GM12878 (cell line): Measurements from ENCODE around the gene BCAT1. TPM values are rescaled to one million over a fixed set of nuclear protein-coding genes. Genes with fewer than 3 reads are reported as not detected.

Experiments used
- ATAC-seq: fragments of 200-7000 bp; cut with Tn5 transposase; 3 replicates; pipeline ENCODE4 v1.9.1; 2020; ENCODE audit warnings: mild to moderate bottlenecking, moderate library complexity
- BruUV-seq: library from RNA; stranded (reverse); fragments of 400-500 nt; replicated peaks from 2 replicates; lab custom pipeline; 2021; lab: Mats Ljungman, UMichigan
- CTCF ChIA-PET: fragments of 300-600 bp; sonication (Branson Sonifier 250); formaldehyde crosslinking; extraction: SDS; loops from one replicate; lab custom pipeline; 2021; ENCODE audit warnings: inconsistent platforms; lab: Yijun Ruan, JAX
- POLR2A ChIA-PET: fragments of 350-600 bp; formaldehyde crosslinking; extraction: SDS; loops from one replicate; lab custom pipeline; 2021; ENCODE audit warnings: inconsistent platforms; lab: Charles Lee
- RAD21 ChIA-PET: fragments of 300-600 bp; sonication (Branson Sonifier 250); formaldehyde crosslinking; loops from one replicate; lab custom pipeline; 2023; ENCODE audit warnings: antibody characterized with exemption; ENCODE audit not compliant: unreplicated experiment; lab: Charles Lee
- SMC1A ChIA-PET: fragments of 300-600 bp; sonication (Branson Sonifier 250); formaldehyde crosslinking; loops from one replicate; lab custom pipeline; 2023; ENCODE audit not compliant: unreplicated experiment, uncharacterized antibody; lab: Charles Lee
- DNase-seq: peaks from one replicate; pipeline ENCODE4 v3.0.0-alpha.2; 2011; ENCODE audit warnings: low read depth, low spot score
- FAIRE-seq: peaks from 3 replicates; lab custom pipeline; 2011; peaks lifted over from hg19 to GRCh38; lab: Jason Lieb, UNC
- H2AFZ ChIP-seq: 2 replicates; pipeline ENCODE4 v1.6.0; 2011; ENCODE audit warnings: low read depth, low read length, control low read depth; ENCODE audit not compliant: control insufficient read depth
- H3K27ac ChIP-seq: 2 replicates; pipeline ENCODE4 v1.5.1; 2011; ENCODE audit warnings: control low read depth; ENCODE audit not compliant: control insufficient read depth, insufficient read depth
- H3K27me3 ChIP-seq, 2 experiments: replicated peaks in 1 of 2; 2 replicates each; pipeline versions ENCODE4 v1.6.0 to v1.6.1; 2011; ENCODE audit warnings: low read length in 1 of 2; ENCODE audit not compliant: control insufficient read depth in 2 of 2, insufficient read depth in 2 of 2
- H3K36me3 ChIP-seq, 2 experiments: 2 replicates each; pipeline ENCODE4 v1.5.1; 2011; ENCODE audit warnings: low read length in 1 of 2; ENCODE audit not compliant: control insufficient read depth in 2 of 2, insufficient read depth in 2 of 2
- H3K4me1 ChIP-seq: 2 replicates; pipeline ENCODE4 v1.6.1; 2011; ENCODE audit warnings: mild to moderate bottlenecking, low read length, moderate library complexity, mixed read lengths; ENCODE audit not compliant: control insufficient read depth, insufficient read depth
- H3K4me2 ChIP-seq: 2 replicates; pipeline ENCODE4 v1.6.0; 2011; ENCODE audit warnings: control low read depth; ENCODE audit not compliant: control insufficient read depth, insufficient read depth
- H3K4me3 ChIP-seq: fragments of 200-600 bp; sonication (generic); 2 replicates; pipeline ENCODE4 v1.5.1; 2016
- H3K79me2 ChIP-seq: 2 replicates; pipeline ENCODE4 v1.6.0; 2011; ENCODE audit warnings: low read length; ENCODE audit not compliant: control insufficient read depth, insufficient read depth
- H3K9ac ChIP-seq: 2 replicates; pipeline ENCODE4 v1.8.0; 2011; ENCODE audit warnings: low read length, control low read depth, mixed read lengths; ENCODE audit not compliant: control insufficient read depth, insufficient read depth
- H3K9me3 ChIP-seq: replicated peaks from 3 replicates; pipeline ENCODE4 v1.5.1; 2011; ENCODE audit warnings: mild to moderate bottlenecking, low read length; ENCODE audit not compliant: control insufficient read depth, insufficient read depth
- H4K20me1 ChIP-seq: 2 replicates; pipeline ENCODE4 v1.6.0; 2011; ENCODE audit not compliant: control insufficient read depth, insufficient read depth
- E2F8 ChIP-seq: fragments of 450-650 bp; IDR thresholded peaks from 2 replicates; pipeline ENCODE4 v1.6.1; 2018; ENCODE audit warnings: mild to moderate bottlenecking, low read depth, moderate library complexity; ENCODE audit not compliant: partially characterized antibody
- RFX5 ChIP-seq: IDR thresholded peaks from 2 replicates; pipeline ENCODE4 v1.6.1; 2011; ENCODE audit warnings: low read depth, low read length, improper control_type of control experiment
- WGBS: methylation state at CpG from one replicate; pipeline ENCODE4 v1.1.6; 2016; ENCODE audit warnings: low lambda C conversion rate; ENCODE audit not compliant: insufficient replicate concordance, insufficient coverage; ENCODE audit errors: missing lambda C conversion rate; 5-methylcytosine and 5-hydroxymethylcytosine counted together
- in situ Hi-C: fragments of 300-500 bp; cut with MboI; formaldehyde crosslinking; loops from 9 replicates; pipeline ENCODE4 v1.14.3; 2018; ENCODE audit warnings: mixed read lengths
- intact Hi-C: fragments of 100-400 bp; cut with micrococcal nuclease; formaldehyde crosslinking; loops from one replicate; pipeline ENCODE4 v1.14.2; 2022; ENCODE audit not compliant: unreplicated experiment
- polyA plus RNA-seq, 11 experiments: library from polyadenylated mRNA; depleted of rRNA in 4 of 11; unstranded in 6 of 11; stranded (reverse) in 5 of 11; fragments of >200 nt; fragmentation: Nextera tagmentation in 4 of 11; fragmentation: Illumina TruSeq in 1 of 11; extraction: Ambion mirVana in 4 of 11; extraction: Trizol in 1 of 11; gene quantifications; 1 replicate in 1 of 11; 2 replicates in 10 of 11; pipeline versions ENCODE4 v1.2.1 to v1.2.3, GENCODE V29; 2011 to 2016; ENCODE audit warnings: inconsistent platforms in 2 of 11, missing spikeins in 2 of 11, low read depth in 1 of 11
- total RNA-seq, 4 experiments: library from RNA; depleted of rRNA in 3 of 4; stranded (reverse); fragments of >200 nt in 3 of 4; fragmentation: Illumina TruSeq in 1 of 4; extraction: Trizol in 1 of 4; gene quantifications; 2 replicates each; pipeline versions ENCODE4 v1.2.1 to v1.2.3, GENCODE V29; 2013 to 2021
- TF ChIP-seq, protein P1 (sequence below): fragments of 450-650 bp; formaldehyde crosslinking; IDR thresholded peaks from 2 replicates; pipeline ENCODE4 v1.5.0; 2022; ENCODE audit warnings: mild to moderate bottlenecking, missing genetic modification characterization
- TF ChIP-seq, protein P2 (sequence below): fragments of 450-650 bp; IDR thresholded peaks from 2 replicates; pipeline ENCODE4 v1.6.1; 2017; ENCODE audit warnings: low read depth, mild to moderate bottlenecking, moderate library complexity

The BCAT1 gene
- total and polyA plus RNA-seq, 10 of the 15 experiments (the other 5 are each of a cell fraction or from before 2014, with no cell fraction given), result 26.2 to 187 (median 81.9) TPM

GRCh38 chr12:24898185-24898584 lies 50.7 kb downstream of the BCAT1 start:
- ChIA-PET POLR2A (no interaction called here), CTCF (no interaction called here), SMC1A (no interaction called here), RAD21 (no interaction called here)
- H3K36me3 ChIP-seq, result 0 out of 4 replicates have a peak, but pooled peaks cover 0 to 3% of the 10 kb centered on the region in 2 experiments
- DNase-seq (no peak), ATAC-seq (no peak), FAIRE-seq (no peak)
- H3K27ac ChIP-seq, result no peak overlapping the region
- H3K9me3 ChIP-seq, result no peaks in the 10 kb centered on the region
- TF ChIP-seq, protein P1, sequence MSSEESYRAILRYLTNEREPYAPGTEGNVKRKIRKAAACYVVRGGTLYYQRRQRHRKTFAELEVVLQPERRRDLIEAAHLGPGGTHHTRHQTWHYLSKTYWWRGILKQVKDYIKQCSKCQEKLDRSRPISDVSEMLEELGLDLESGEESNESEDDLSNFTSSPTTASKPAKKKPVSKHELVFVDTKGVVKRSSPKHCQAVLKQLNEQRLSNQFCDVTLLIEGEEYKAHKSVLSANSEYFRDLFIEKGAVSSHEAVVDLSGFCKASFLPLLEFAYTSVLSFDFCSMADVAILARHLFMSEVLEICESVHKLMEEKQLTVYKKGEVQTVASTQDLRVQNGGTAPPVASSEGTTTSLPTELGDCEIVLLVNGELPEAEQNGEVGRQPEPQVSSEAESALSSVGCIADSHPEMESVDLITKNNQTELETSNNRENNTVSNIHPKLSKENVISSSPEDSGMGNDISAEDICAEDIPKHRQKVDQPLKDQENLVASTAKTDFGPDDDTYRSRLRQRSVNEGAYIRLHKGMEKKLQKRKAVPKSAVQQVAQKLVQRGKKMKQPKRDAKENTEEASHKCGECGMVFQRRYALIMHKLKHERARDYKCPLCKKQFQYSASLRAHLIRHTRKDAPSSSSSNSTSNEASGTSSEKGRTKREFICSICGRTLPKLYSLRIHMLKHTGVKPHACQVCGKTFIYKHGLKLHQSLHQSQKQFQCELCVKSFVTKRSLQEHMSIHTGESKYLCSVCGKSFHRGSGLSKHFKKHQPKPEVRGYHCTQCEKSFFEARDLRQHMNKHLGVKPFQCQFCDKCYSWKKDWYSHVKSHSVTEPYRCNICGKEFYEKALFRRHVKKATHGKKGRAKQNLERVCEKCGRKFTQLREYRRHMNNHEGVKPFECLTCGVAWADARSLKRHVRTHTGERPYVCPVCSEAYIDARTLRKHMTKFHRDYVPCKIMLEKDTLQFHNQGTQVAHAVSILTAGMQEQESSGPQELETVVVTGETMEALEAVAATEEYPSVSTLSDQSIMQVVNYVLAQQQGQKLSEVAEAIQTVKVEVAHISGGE (CRISPR knock-in tag), result no peak
- TF ChIP-seq E2F8 (no peak), RFX5 (no peak)
- TF ChIP-seq, protein P2, sequence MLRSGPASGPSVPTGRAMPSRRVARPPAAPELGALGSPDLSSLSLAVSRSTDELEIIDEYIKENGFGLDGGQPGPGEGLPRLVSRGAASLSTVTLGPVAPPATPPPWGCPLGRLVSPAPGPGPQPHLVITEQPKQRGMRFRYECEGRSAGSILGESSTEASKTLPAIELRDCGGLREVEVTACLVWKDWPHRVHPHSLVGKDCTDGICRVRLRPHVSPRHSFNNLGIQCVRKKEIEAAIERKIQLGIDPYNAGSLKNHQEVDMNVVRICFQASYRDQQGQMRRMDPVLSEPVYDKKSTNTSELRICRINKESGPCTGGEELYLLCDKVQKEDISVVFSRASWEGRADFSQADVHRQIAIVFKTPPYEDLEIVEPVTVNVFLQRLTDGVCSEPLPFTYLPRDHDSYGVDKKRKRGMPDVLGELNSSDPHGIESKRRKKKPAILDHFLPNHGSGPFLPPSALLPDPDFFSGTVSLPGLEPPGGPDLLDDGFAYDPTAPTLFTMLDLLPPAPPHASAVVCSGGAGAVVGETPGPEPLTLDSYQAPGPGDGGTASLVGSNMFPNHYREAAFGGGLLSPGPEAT, result no peak
- no TSS peak for BruUV-seq
- in situ Hi-C loops, result no loop called here
- no peak overlapping the region for H3K9ac ChIP-seq
- H3K4me2 ChIP-seq, result no peak overlapping the region
- no peaks in the 10 kb centered on the region for H3K27me3 ChIP-seq
- H2AFZ ChIP-seq, result no peak overlapping the region
- 100% methylated on average over 1 of the region's 1 CpG for WGBS
- intact Hi-C loops, result no loop called here
- H3K79me2 ChIP-seq, result peaks cover 13% of the 10 kb centered on the region
- H3K4me1 ChIP-seq, result peaks cover 12% of the 10 kb centered on the region; the same call in 1 of the 2 replicates
- no peaks in the 10 kb centered on the region for H4K20me1 ChIP-seq
- no peak overlapping the region for H3K4me3 ChIP-seq
